ENCODE results near the gene FAM20A. TPM values are rescaled to one million over a fixed set of nuclear protein-coding genes. Genes with fewer than 3 reads are reported as not detected.

Gene FAM20A
- 3.0 TPM for total RNA-seq

DNA sequence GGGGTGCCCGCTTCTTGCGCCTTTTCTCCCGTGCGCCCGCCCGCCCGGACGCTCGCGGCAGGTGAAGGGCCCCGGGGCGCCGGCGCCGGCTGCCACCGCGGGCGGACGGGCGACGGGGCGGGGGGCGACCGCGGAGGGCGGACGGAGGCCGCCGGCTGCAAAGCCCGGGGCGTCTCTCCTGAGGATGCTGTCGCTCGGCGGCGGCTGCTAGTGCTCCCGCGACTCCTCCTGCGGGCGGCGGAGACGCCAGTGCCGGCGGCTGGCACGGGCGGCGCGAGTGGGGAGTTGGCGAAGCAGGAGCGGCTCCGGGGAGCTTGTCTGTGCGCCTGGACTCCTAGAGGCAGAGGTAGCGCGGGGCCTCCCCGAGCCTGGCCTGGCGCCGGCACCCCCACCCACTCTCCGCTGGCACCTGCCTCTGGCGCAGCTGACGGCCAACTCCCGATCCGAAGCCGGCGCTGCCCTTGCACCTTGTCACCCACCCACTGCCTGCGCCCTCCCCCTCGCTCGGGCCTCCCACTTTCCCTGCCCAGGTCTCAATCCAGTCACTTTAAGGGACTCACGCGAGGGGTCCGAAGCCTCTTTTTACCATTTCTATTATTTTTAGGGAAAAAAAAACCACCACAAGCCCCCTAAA, at the start of gene FAM20A:
TSS of gene FAM20A (minus strand) at position 437 of the 634 bp plus-strand sequence. CDS start 701 bp downstream, outside the sequence.

DNA sequence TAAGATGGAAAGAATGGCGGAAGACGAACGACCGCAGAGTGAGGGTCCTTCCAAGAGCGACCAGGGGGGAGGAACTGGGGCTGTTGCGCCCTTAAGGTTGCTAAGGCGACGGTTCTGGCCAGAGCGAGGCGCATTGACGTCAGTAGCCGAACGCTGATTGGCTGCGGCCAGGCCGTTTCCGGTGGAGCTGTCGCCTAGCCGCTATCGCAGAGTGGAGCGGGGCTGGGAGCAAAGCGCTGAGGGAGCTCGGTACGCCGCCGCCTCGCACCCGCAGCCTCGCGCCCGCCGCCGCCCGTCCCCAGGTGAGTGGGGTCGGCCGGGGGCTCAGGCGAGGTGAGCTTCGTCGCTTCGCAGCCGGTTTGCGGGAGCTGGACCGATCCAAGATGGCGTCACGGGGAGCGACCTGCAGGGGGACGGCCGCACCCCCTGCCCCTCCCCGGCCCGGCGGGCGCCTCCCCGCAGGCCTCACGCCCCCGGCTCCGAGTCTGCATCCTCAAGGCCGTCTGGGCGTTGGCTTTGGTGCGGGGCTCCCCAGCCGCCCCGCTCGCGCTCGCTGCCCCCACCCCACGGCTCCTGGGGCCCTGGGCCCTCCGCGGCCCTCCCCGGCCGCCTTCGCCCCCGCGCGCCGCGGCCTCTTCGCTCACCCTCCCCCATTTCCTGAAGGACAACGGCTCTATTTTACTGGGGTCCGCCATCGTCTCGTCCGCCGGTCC, 88.8 kb downstream of the FAM20A start, which contains the start of gene PRKAR1A:
TSS of gene PRKAR1A (plus strand) at position 184 of the 713 bp plus-strand sequence. CDS start 2,970 bp downstream, outside the sequence.

Other genes starting within 250 kb of the FAM20A start
- gene WIPI1, start 143.9 kb downstream of the FAM20A start, total RNA-seq: 8.8 TPM
- 457 TPM for gene PRKAR1A, start 88.9 kb downstream of the FAM20A start, total RNA-seq

Data from diencephalon (tissue), 1 donor.